Activated CD8-positive, alpha-beta T cell treated with anti-CD3 and anti-CD28 coated beads, Interleukin-2, amount 10 ng/mL, durations not matched to agents 7 days and 5 days (primary cell): Measurements from ENCODE around the gene MINDY3. TPM values are rescaled to one million over a fixed set of nuclear protein-coding genes. Genes with fewer than 3 reads are reported as not detected.
"Not testable (repeated sequence)": the region's sequence is repeated elsewhere in the genome, so short reads cannot be mapped to it uniquely, and the experiment has no call there.

Source experiments
- ATAC-seq: fragments of 150-1000 bp; cut with Tn5 transposase; one replicate; pipeline ENCODE4 v1.10.0; 2021; ENCODE audit warnings: moderate library complexity
- CTCF ChIA-PET: fragments of 350-600 bp; sonication (Branson Sonifier 250); formaldehyde crosslinking; loops from one replicate; lab custom pipeline; 2021; ENCODE audit warnings: antibody characterized with exemption; lab: Charles Lee
- POLR2A ChIA-PET: fragments of 350-600 bp; sonication (Branson Sonifier 250); formaldehyde crosslinking; loops from one replicate; lab custom pipeline; 2021; ENCODE audit warnings: antibody characterized with exemption; lab: Charles Lee
- DNase-seq: peaks from one replicate; pipeline ENCODE4 v3.0.0-alpha.2; 2020
- H3K27ac Mint-ChIP-seq: one replicate; pipeline ENCODE4 v1.8.0; 2021; ENCODE audit warnings: mild to moderate bottlenecking, mixed read lengths
- H3K27me3 Mint-ChIP-seq: one replicate; pipeline ENCODE4 v1.8.0; 2021; ENCODE audit warnings: low read depth, mixed read lengths
- H3K36me3 Mint-ChIP-seq: one replicate; pipeline ENCODE4 v1.8.0; 2021; ENCODE audit warnings: low read depth, mixed read lengths
- H3K4me1 Mint-ChIP-seq: one replicate; pipeline ENCODE4 v1.8.0; 2021; ENCODE audit warnings: low read depth, mixed read lengths
- H3K4me3 Mint-ChIP-seq: one replicate; pipeline ENCODE4 v1.8.0; 2021; ENCODE audit warnings: mild to moderate bottlenecking, mixed read lengths
- H3K9me3 Mint-ChIP-seq: one replicate; pipeline ENCODE4 v1.8.0; 2022; ENCODE audit warnings: mixed read lengths; ENCODE audit not compliant: insufficient read depth
- total RNA-seq, 2 experiments: library from RNA; stranded (reverse); gene quantifications; one replicate each; pipeline ENCODE4 v1.2.3, GENCODE V29; 2021

MINDY3 gene
- total RNA-seq, 2 experiments from 2014 or later, result 16.5 to 17.9 TPM

DNA sequence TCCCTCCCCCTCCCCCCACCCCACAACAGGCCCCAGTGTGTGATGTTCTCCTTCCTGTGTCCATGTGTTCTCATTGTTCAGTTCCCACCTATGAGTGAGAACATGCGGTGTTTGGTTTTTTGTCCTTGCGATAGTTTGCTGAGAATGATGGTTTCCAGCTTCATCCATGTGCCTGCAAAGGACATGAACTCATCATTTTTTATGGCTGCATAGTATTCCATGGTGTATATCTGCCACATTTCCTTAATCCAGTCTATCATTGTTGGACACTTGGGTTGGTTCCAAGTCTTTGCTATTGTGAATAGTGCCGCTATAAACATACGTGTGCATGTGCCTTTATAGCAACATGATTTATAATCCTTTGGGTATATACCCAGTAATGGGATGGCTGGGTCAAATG, 99.1 kb downstream of the MINDY3 start:
- H3K9me3 Mint-ChIP-seq, POLR2A ChIA-PET, H3K4me3 Mint-ChIP-seq, CTCF ChIA-PET, DNase-seq, H3K27ac Mint-ChIP-seq, H3K36me3 Mint-ChIP-seq, ATAC-seq, H3K4me1 Mint-ChIP-seq: not testable (repeated sequence)
- peaks cover 11% of the 10 kb centered on the region for H3K27me3 Mint-ChIP-seq

DNA sequence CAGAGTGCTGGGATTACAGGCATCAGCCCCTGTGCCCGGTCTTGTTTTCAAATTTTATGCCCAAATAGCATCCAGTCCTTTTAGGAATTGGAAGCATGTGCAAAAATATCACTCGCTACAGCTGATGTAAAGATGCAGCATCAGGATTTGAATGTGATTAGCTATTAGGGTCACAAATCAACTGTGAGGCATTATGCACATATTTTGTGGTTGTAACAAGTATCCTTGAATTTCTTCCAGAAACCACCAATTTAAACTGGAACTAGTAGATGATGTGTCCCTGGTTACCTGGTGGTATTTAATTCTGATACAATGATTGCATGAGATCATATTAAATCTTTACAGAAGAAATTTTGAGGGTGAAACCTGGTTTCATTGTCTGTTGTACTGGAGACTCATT, 99.6 kb downstream of the MINDY3 start:
- ChIA-PET CTCF (no interaction called here), POLR2A (no interaction called here)
- no peaks in the 10 kb centered on the region for H3K36me3 Mint-ChIP-seq
- H3K4me1 Mint-ChIP-seq, result peaks cover 8% of the 10 kb centered on the region
- H3K9me3 Mint-ChIP-seq, result no peaks in the 10 kb centered on the region
- ATAC-seq (no peak), DNase-seq (no peak)
- H3K4me3 Mint-ChIP-seq, result no peak overlapping the region
- no peak overlapping the region for H3K27ac Mint-ChIP-seq
- H3K27me3 Mint-ChIP-seq, result peaks cover 11% of the 10 kb centered on the region

DNA sequence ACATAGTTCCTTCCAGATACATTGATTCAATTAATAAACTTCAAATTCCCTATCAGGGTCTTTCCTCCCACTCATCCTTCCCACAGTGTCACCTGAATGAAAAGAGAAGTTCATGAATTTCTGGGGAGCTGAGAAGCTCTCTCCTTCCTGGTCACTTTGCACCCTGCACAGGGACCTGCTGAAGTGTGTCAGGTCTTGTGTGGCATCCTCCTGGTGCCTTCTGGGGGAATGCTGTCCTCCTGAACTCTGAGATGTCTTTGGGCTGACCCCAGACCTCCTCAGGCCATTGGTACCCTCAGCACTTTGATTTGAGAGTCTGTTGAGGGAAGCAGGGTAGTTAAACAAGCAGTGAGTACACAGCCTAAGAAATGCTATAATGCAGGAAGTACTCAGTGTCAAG, 101.0 kb downstream of the MINDY3 start:
- Mint-ChIP-seq H3K9me3 (no peaks in the 10 kb centered on the region), H3K4me1 (peaks cover 8% of the 10 kb centered on the region), H3K27ac (no peak overlapping the region), H3K4me3 (no peak overlapping the region), H3K27me3 (peaks cover 13% of the 10 kb centered on the region), H3K36me3 (no peaks in the 10 kb centered on the region)
- CTCF ChIA-PET, result no interaction called here
- POLR2A ChIA-PET, result interaction anchor here (0.5 kb wide), 1 partner anchor 10 kb away, joined by 3 read pairs; no protein-coding TSS in a partner anchor
- no peak for DNase-seq
- no peak for ATAC-seq

DNA sequence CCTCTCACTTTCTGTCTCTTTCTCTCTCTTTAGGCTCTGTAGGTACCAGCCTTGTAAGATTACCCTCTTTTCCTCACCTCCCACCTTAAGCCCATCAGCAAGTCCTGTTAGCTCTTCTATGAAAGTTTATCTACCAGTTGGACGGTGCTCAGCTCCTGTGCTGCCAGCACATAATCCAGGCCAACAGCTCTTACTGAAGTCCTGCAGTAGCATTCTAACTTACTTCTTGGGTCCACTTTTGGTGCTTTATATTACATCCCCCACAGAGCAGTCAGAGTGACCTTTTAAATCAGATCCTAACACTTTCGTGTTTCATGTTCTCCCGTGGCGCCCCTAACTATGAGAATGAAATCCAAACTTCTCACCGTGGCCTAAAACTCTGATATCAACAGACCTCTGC, 101.7 kb downstream of the MINDY3 start:
- H3K9me3 Mint-ChIP-seq, result no peaks in the 10 kb centered on the region
- DNase-seq (no peak), ATAC-seq (no peak)
- ChIA-PET CTCF (no interaction called here), POLR2A (no interaction called here)
- H3K36me3 Mint-ChIP-seq, result no peaks in the 10 kb centered on the region
- H3K27ac Mint-ChIP-seq, result no peak overlapping the region
- H3K4me3 Mint-ChIP-seq, result no peak overlapping the region
- H3K4me1 Mint-ChIP-seq, result peaks cover 8% of the 10 kb centered on the region
- peaks cover 13% of the 10 kb centered on the region for H3K27me3 Mint-ChIP-seq

DNA sequence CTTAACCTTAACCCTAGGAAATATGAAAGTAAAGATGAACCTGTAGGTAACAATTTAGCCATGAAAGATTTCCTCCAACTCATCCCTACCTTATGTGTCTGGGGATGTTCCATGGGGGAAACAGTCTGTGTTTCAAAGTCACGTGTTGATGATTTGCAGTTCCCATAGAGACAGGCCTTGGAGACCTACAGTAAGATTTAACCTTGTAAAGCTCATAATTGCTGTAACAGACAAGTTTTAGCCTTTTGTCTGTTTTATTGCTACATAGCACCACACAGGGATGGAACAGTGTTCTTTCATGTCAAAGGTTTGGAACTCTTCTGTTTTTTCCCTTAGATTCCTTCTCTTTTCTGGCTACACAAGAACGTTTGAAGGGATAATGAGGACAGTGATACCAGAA, 105.4 kb downstream of the MINDY3 start:
- POLR2A ChIA-PET, result no interaction called here
- ATAC-seq (no peak), DNase-seq (no peak)
- Mint-ChIP-seq H3K4me3 (no peak overlapping the region), H3K9me3 (no peaks in the 10 kb centered on the region), H3K36me3 (no peaks in the 10 kb centered on the region), H3K4me1 (peaks cover 8% of the 10 kb centered on the region), H3K27ac (no peak overlapping the region), H3K27me3 (peaks cover 13% of the 10 kb centered on the region)
- CTCF ChIA-PET, result no interaction called here

DNA sequence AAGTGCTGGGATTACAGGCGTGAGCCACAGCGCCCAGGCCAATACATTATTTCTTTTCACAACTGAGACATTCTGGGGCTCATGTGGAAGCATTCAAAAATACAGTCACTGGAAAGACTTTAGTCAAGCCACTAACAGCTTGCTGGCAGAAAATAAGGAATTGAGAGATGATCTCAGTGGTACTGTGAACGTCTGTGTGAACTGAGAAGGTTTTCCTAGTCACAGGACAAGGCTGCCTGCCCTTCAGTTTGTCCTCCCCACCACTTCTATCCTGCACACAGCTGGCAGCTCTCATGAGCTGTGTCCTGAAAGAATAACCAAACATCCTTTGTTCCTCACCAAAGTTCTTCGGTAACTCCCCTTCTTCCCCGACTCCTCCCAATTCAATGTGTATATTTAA, 109.3 kb downstream of the MINDY3 start:
- no peak for DNase-seq
- Mint-ChIP-seq H3K27ac (no peak overlapping the region), H3K36me3 (no peaks in the 10 kb centered on the region), H3K9me3 (no peaks in the 10 kb centered on the region), H3K4me3 (no peak overlapping the region), H3K27me3 (peaks cover 5% of the 10 kb centered on the region), H3K4me1 (peaks cover under 1% of the 10 kb centered on the region)
- CTCF ChIA-PET, result no interaction called here
- POLR2A ChIA-PET, result no interaction called here
- ATAC-seq, result no peak

DNA sequence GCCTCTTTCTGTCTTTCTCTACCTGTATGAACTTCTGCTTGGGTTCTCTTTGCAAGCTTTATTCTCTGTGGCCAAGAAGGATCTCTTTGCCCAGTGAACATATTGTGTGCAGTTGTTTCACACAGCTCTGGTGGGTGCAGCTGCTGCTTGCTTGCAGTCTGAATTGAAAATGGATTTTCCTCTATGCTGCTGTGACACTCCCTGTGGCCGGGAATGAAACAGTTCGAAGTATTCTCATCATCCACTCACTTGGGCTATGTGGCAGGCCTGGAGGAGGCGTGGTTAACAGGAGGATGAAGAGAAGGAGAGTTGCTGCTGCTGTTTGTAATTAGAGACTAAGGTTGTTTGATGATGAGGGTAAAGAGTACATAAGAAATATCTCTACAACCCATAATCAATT, 112.2 kb downstream of the MINDY3 start:
- no peak overlapping the region for H3K27ac Mint-ChIP-seq
- DNase-seq, result no peak

DNA sequence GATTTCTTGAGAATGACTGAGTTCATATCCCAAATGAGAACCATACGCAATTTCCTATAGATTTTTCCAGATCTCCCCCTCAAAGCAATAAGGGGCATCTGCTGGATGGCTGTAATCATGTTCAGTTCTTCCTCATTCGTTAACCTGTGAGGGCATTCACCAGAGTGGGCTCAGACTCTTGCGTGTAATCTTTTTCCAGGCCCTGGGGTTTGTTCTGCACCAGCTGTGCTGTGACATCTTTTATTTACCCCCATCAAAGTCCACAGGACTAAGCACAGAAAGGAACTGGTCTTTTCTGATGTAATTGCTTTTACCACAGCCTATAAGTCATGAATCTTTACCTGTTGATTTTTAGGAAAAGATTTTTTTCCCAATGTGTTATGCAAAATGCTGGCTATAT, 112.7 kb downstream of the MINDY3 start:
- peaks cover 4% of the 10 kb centered on the region for H3K27me3 Mint-ChIP-seq
- DNase-seq (no peak), ATAC-seq (no peak)
- H3K36me3 Mint-ChIP-seq, result no peaks in the 10 kb centered on the region
- H3K9me3 Mint-ChIP-seq, result no peaks in the 10 kb centered on the region
- H3K4me3 Mint-ChIP-seq, result no peak overlapping the region
- H3K27ac Mint-ChIP-seq, result no peak overlapping the region
- ChIA-PET POLR2A (no interaction called here), CTCF (no interaction called here)
- H3K4me1 Mint-ChIP-seq, result no peaks in the 10 kb centered on the region

More for the DNA sequence above, 112.2 kb downstream of the MINDY3 start:
- no peak overlapping the region for H3K4me3 Mint-ChIP-seq
- H3K9me3 Mint-ChIP-seq, result no peaks in the 10 kb centered on the region
- CTCF ChIA-PET, result no interaction called here
- no peaks in the 10 kb centered on the region for H3K4me1 Mint-ChIP-seq
- H3K36me3 Mint-ChIP-seq, result no peaks in the 10 kb centered on the region
- H3K27me3 Mint-ChIP-seq, result peaks cover 4% of the 10 kb centered on the region
- POLR2A ChIA-PET, result no interaction called here
- no peak for ATAC-seq

DNA sequence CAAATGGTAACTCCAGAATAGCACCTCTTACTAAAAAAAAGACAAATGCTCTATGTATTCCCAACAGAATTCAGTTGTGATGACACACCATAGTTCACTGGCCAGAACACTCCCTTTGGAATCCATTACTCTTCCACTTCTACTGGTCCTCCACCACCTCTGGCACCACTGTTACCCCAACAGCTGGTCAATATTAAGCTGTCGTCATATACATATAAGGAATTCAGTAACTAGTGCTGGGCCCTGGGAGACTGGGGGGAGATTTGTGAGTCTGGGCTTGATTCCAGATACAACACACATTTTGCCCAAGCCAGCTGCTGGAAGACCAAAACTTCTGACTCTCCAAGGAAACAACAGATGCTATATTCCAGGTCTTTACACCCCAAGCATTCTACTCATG, 114.6 kb downstream of the MINDY3 start:
- DNase-seq (no peak), ATAC-seq (no peak)
- H3K9me3 Mint-ChIP-seq, result no peaks in the 10 kb centered on the region
- CTCF ChIA-PET, result no interaction called here
- H3K36me3 Mint-ChIP-seq, result no peaks in the 10 kb centered on the region
- POLR2A ChIA-PET, result no interaction called here
- peaks cover 8% of the 10 kb centered on the region for H3K27me3 Mint-ChIP-seq
- no peak overlapping the region for H3K4me3 Mint-ChIP-seq
- H3K4me1 Mint-ChIP-seq, result no peaks in the 10 kb centered on the region
- H3K27ac Mint-ChIP-seq, result no peak overlapping the region

DNA sequence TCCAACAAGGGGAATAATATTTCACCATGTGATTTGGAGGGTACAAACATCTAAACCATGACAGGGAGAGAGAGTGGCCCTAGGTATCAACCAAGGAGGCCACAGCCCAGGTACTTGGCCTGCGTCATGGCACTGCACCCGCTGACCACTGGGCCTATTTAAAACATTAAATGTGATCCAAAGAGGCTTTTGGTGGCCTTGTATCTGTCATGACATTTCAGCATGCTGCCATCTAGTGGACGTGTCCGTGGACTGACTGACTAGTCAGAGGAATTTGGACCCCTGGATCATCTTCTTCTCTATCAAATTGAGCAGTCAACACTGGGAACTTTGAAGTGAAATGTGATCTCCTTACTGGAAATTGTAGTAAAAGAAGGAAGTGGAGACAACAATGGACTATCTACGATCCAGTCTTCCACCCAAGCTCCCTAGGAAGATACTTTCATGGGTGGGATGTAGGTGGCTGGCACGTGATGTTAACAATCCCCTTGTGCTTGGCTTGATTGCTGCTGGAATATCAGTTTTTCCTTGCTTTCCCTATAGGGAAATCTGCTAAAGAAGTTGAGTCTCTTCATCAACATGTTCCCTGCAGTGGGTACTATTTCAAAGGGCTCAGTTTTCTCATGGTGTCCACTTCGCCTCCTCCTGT, 116.0 kb downstream of the MINDY3 start:
- CTCF ChIA-PET, result no interaction called here
- peaks cover 8% of the 10 kb centered on the region for H3K27me3 Mint-ChIP-seq
- H3K27ac Mint-ChIP-seq, result no peak overlapping the region
- POLR2A ChIA-PET, result no interaction called here
- no peak overlapping the region for H3K4me3 Mint-ChIP-seq
- H3K36me3 Mint-ChIP-seq, result no peaks in the 10 kb centered on the region
- no peaks in the 10 kb centered on the region for H3K4me1 Mint-ChIP-seq
- H3K9me3 Mint-ChIP-seq, result no peaks in the 10 kb centered on the region
- ATAC-seq (no peak), DNase-seq (peak; percentile 64)

DNA sequence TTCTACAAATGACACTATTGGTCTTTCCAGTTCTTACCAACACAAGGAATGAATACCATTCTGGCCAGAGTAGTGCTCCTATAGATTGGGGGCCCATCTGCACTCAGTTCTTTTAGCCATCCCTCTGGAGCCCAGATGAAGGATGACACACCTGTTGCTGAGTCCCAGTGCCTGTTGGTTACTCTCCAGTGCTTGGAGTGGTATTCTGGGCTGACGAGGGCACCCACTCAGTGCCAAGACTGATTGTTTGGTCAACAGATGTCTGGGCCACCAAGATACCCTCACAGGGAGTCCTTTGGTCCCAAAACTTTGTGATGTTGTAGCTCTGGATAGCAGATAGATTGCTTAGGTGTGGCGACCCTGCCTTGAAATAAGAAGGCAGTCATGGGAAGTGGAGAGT, 116.9 kb downstream of the MINDY3 start:
- Mint-ChIP-seq H3K27ac (no peak overlapping the region), H3K9me3 (no peaks in the 10 kb centered on the region), H3K4me3 (no peak overlapping the region), H3K36me3 (no peaks in the 10 kb centered on the region), H3K4me1 (no peaks in the 10 kb centered on the region), H3K27me3 (peaks cover 8% of the 10 kb centered on the region)
- ATAC-seq, result no peak
- DNase-seq, result no peak
- ChIA-PET CTCF (no interaction called here), POLR2A (no interaction called here)

DNA sequence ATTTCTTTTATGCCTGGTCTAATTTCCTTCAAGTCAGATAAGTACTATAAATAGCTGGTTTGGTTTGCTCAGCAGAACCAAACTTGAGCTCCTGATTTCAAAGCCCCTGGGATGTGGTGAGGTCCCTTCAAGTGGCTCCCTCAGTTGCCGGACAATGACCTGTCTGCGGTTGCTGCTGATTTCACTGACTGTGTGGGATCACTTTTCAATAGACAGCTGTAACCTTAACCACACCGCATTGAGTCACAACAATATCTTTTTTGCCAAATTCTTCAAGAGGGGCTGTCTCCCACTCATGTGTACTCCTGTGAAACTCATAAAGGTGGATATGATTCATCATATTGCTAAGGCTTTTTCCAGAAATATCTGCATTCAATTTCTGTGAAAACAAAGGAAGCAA, 117.5 kb downstream of the MINDY3 start:
- Mint-ChIP-seq H3K27me3 (peaks cover 4% of the 10 kb centered on the region), H3K27ac (no peak overlapping the region), H3K9me3 (no peaks in the 10 kb centered on the region), H3K36me3 (no peaks in the 10 kb centered on the region), H3K4me1 (no peaks in the 10 kb centered on the region), H3K4me3 (no peak overlapping the region)
- no peak for ATAC-seq
- no peak for DNase-seq
- CTCF ChIA-PET, result no interaction called here
- POLR2A ChIA-PET, result no interaction called here

DNA sequence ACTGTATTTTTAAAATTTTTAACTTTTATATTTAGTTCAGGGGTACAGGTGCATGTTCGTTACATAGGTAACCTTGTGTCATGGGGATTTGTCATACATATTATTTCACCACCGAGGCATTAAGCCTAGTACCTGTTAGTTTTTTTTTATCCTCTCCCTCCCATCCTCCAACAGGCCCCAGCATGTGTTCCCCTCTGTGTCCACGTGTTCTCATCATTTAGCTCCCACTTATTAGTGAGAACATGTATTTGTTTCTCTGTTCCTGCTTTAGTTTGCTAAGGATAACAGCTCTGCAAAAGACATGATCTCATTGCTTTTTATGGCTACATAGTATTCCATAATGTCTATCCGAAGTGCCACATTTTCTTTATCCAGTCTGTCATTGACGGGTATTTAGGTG, 118.2 kb downstream of the MINDY3 start:
- ChIA-PET CTCF (no interaction called here), POLR2A (no interaction called here)
- Mint-ChIP-seq H3K4me3 (no peak overlapping the region), H3K9me3 (no peaks in the 10 kb centered on the region), H3K27ac (no peak overlapping the region), H3K27me3 (peaks cover 4% of the 10 kb centered on the region), H3K4me1 (no peaks in the 10 kb centered on the region), H3K36me3 (no peaks in the 10 kb centered on the region)
- DNase-seq, result no peak
- no peak for ATAC-seq
